NCI-H2107 (cell line): ENCODE results near the gene TRIM15.
"Not testable (repeated sequence)": the region's sequence is repeated elsewhere in the genome, so short reads cannot be mapped to it uniquely, and the experiment has no call there.

Experiments used
- DNase-seq: peaks from one replicate; lab custom pipeline; 2025; lab: John Stamatoyannopoulos, UW

Gene TRIM15

GRCh38 chr6:30162265-30163089 is 869 bp upstream of the TRIM15 start:
- DNase-seq: no peak

- DNase-seq: no peak
Observed at GRCh38 chr6:30163918-30164654, 740 bp downstream of the TRIM15 start.

GRCh38 chr6:30164714-30165113 is 1.4 kb downstream of the TRIM15 start:
- DNase-seq: no peak

- DNase-seq: not testable (repeated sequence)
Observed at GRCh38 chr6:30165238-30165637, 1.9 kb downstream of the TRIM15 start.

GRCh38 chr6:30167101-30167500 is 3.8 kb downstream of the TRIM15 start:
- DNase-seq: no peak

- no peak for DNase-seq
Observed at GRCh38 chr6:30168741-30169140, 5.4 kb downstream of the TRIM15 start.

- no peak for DNase-seq
Observed at GRCh38 chr6:30169658-30170614, 6.6 kb downstream of the TRIM15 start.

- DNase-seq: no peak
Observed at GRCh38 chr6:30171677-30172471, 8.5 kb downstream of the TRIM15 start.

GRCh38 chr6:30172681-30173080 is 9.3 kb downstream of the TRIM15 start:
- no peak for DNase-seq

GRCh38 chr6:30175765-30176164 is 12.4 kb downstream of the TRIM15 start:
- no peak for DNase-seq

GRCh38 chr6:30178837-30179236 is 15.5 kb downstream of the TRIM15 start:
- no peak for DNase-seq

GRCh38 chr6:30180145-30180544 is 16.8 kb downstream of the TRIM15 start:
- no peak for DNase-seq

- DNase-seq: no peak
Observed at GRCh38 chr6:30184417-30185031, 21.2 kb downstream of the TRIM15 start.

- DNase-seq: no peak
Observed at GRCh38 chr6:30185846-30186484, 22.6 kb downstream of the TRIM15 start.

GRCh38 chr6:30188541-30188940 is 25.2 kb downstream of the TRIM15 start:
- DNase-seq: no peak

GRCh38 chr6:30192076-30192475 is 28.7 kb downstream of the TRIM15 start:
- DNase-seq: no peak

GRCh38 chr6:30194797-30195690 is 31.7 kb downstream of the TRIM15 start:
- DNase-seq: no peak

- no peak for DNase-seq
Observed at GRCh38 chr6:30195951-30196350, 32.6 kb downstream of the TRIM15 start.

GRCh38 chr6:30196376-30196775 is 33.0 kb downstream of the TRIM15 start:
- DNase-seq: no peak
